ENCODE measurements around the gene MRPL24.

Gene MRPL24

GRCh38 chr1:156748670-156749418 is 8.0 kb upstream of the MRPL24 start:
- H3K9ac ChIP-seq (ENCODE audit: low read length) = peak overlapping the region; percentile 100
- no peaks in the 10 kb centered on the region for H3K27me3 ChIP-seq (ENCODE audit: low read depth, low read length)
- peaks cover 45% of the 10 kb centered on the region for H3K4me1 ChIP-seq (ENCODE audit: low read length)
- H2AFZ ChIP-seq (ENCODE audit: low read depth, low read length) = no peak overlapping the region
- H3K27ac ChIP-seq (ENCODE audit: low read length) = peak overlapping the region; percentile 86
- H4K20me1 ChIP-seq (ENCODE audit: insufficient read depth, low read length) = peaks cover 30% of the 10 kb centered on the region
- TF ChIP-seq CTCF (IDR thresholded peaks at IDR 0.05; ENCODE audit: low read depth, low read length) = no peak
- no peak for TF ChIP-seq EZH2phosphoT487 (IDR thresholded peaks at IDR 0.05; ENCODE audit: low read depth)
- peaks cover 90% of the 10 kb centered on the region for H3K79me2 ChIP-seq (ENCODE audit: low read length)
- H3K9me3 ChIP-seq (ENCODE audit: insufficient read depth, low read length) = no peaks in the 10 kb centered on the region
- peaks cover 41% of the 10 kb centered on the region for H3K36me3 ChIP-seq (replicated peaks; ENCODE audit: low read depth, low read length)
- H3K4me2 ChIP-seq (ENCODE audit: low read length) = peak overlapping the region; percentile 97
- peak overlapping the region; percentile 89 for H3K4me3 ChIP-seq (ENCODE audit: low read length)

- H3K9ac ChIP-seq (ENCODE audit: low read length) = peak overlapping the region; percentile 100
- H2AFZ ChIP-seq (ENCODE audit: low read depth, low read length) = no peak overlapping the region
- H4K20me1 ChIP-seq (ENCODE audit: insufficient read depth, low read length) = peaks cover 30% of the 10 kb centered on the region
- peak overlapping the region; percentile 89 for H3K4me3 ChIP-seq (ENCODE audit: low read length)
- H3K27me3 ChIP-seq (ENCODE audit: low read depth, low read length) = no peaks in the 10 kb centered on the region
- H3K36me3 ChIP-seq (replicated peaks; ENCODE audit: low read depth, low read length) = peaks cover 47% of the 10 kb centered on the region
- TF ChIP-seq CTCF (IDR thresholded peaks at IDR 0.05; ENCODE audit: low read depth, low read length) (no peak), EZH2phosphoT487 (IDR thresholded peaks at IDR 0.05; ENCODE audit: low read depth) (no peak)
- peak overlapping the region; percentile 97 for H3K4me2 ChIP-seq (ENCODE audit: low read length)
- peaks cover 43% of the 10 kb centered on the region for H3K4me1 ChIP-seq (ENCODE audit: low read length)
- H3K27ac ChIP-seq (ENCODE audit: low read length) = peak overlapping the region; percentile 86
- H3K9me3 ChIP-seq (ENCODE audit: insufficient read depth, low read length) = no peaks in the 10 kb centered on the region
- peaks cover 86% of the 10 kb centered on the region for H3K79me2 ChIP-seq (ENCODE audit: low read length)
Measured at GRCh38 chr1:156747742-156748669, 7.1 kb upstream of the MRPL24 start.

- no peaks in the 10 kb centered on the region for H3K27me3 ChIP-seq (ENCODE audit: low read depth, low read length)
- H4K20me1 ChIP-seq (ENCODE audit: insufficient read depth, low read length) = peaks cover 30% of the 10 kb centered on the region
- H3K9me3 ChIP-seq (ENCODE audit: insufficient read depth, low read length) = no peaks in the 10 kb centered on the region
- H2AFZ ChIP-seq (ENCODE audit: low read depth, low read length) = no peak overlapping the region
- TF ChIP-seq CTCF (IDR thresholded peaks at IDR 0.05; ENCODE audit: low read depth, low read length) (peak; percentile 41; the same call in 1 of the 2 replicates), EZH2phosphoT487 (IDR thresholded peaks at IDR 0.05; ENCODE audit: low read depth) (no peak)
- H3K27ac ChIP-seq (ENCODE audit: low read length) = peak overlapping the region; percentile 86
- H3K9ac ChIP-seq (ENCODE audit: low read length) = peak overlapping the region; percentile 100
- H3K4me3 ChIP-seq (ENCODE audit: low read length) = peak overlapping the region; percentile 89
- H3K4me2 ChIP-seq (ENCODE audit: low read length) = peak overlapping the region; percentile 97
- H3K36me3 ChIP-seq (replicated peaks; ENCODE audit: low read depth, low read length) = peaks cover 50% of the 10 kb centered on the region
- peaks cover 76% of the 10 kb centered on the region for H3K79me2 ChIP-seq (ENCODE audit: low read length)
- H3K4me1 ChIP-seq (ENCODE audit: low read length) = peaks cover 37% of the 10 kb centered on the region
Measured at GRCh38 chr1:156746728-156747631, 6.1 kb upstream of the MRPL24 start.
